Esophagus muscularis mucosa (tissue), 4 donors: ENCODE results near the gene PYGO1. TPM values are rescaled to one million over a fixed set of nuclear protein-coding genes. Genes with fewer than 3 reads are reported as not detected.

ENCODE experiments used
- DNase-seq: peaks from one replicate; pipeline ENCODE4 v3.0.0-alpha.2; 2017; ENCODE audit errors: extremely low spot score
- H3K27ac ChIP-seq, 4 donors: fragments of 200-600 bp; sonication (generic); replicated peaks in 1 of 4; 1 replicate in 3 of 4; 2 replicates in 1 of 4; pipeline ENCODE4 v1.5.1; 2016 to 2019; ENCODE audit warnings: mild to moderate bottlenecking in 1 of 4
- H3K27me3 ChIP-seq, 4 donors: fragments of 200-600 bp; sonication (generic); one replicate each; pipeline versions ENCODE4 v1.5.1 to v1.6.0; 2016 to 2019
- H3K36me3 ChIP-seq, 4 donors: fragments of 200-600 bp; sonication (generic); one replicate each; pipeline ENCODE4 v1.5.1; 2016 to 2019
- H3K4me1 ChIP-seq, 4 donors: fragments of 200-600 bp; sonication (generic); one replicate each; pipeline ENCODE4 v1.5.1; 2016 to 2019
- H3K4me3 ChIP-seq, 4 donors: fragments of 200-600 bp; sonication (generic); 1 replicate in 2 of 4; 2 replicates in 2 of 4; pipeline ENCODE4 v1.5.1; 2016 to 2019; ENCODE audit warnings: mild to moderate bottlenecking in 4 of 4, moderate library complexity in 1 of 4
- H3K9me3 ChIP-seq, 4 donors: fragments of 200-600 bp; sonication (generic); 1 replicate in 3 of 4; 2 replicates in 1 of 4; pipeline ENCODE4 v1.5.1; 2016 to 2019
- EP300 ChIP-seq: sonication (generic); formaldehyde crosslinking; IDR thresholded peaks from one replicate; pipeline ENCODE4 v1.6.1; 2017; ENCODE audit warnings: antibody characterized with exemption
- POLR2A ChIP-seq: fragments of 450-650 bp; IDR thresholded peaks from one replicate; pipeline ENCODE4 v1.6.1; 2017; ENCODE audit warnings: antibody characterized with exemption, moderate library complexity, mild to moderate bottlenecking, low read depth
- POLR2AphosphoS5 ChIP-seq, 2 donors: sonication (generic); formaldehyde crosslinking; IDR thresholded peaks; one replicate each; pipeline ENCODE4 v1.6.1; 2017; ENCODE audit warnings: antibody characterized with exemption in 2 of 2
- WGBS: methylation state at CpG from one replicate; pipeline ENCODE4 v1.1.5; 2018; 5-methylcytosine and 5-hydroxymethylcytosine counted together
- intact Hi-C: fragments of 100-400 bp; cut with DNase I; formaldehyde crosslinking; loops from one replicate; pipeline ENCODE4 v1.15.1; 2023
- total RNA-seq, 4 donors: library from RNA; depleted of rRNA; stranded (reverse); fragments of >200 nt; gene quantifications; one replicate each; pipeline versions ENCODE4 v1.1.0 to v1.2.1, GENCODE V29; 2016
- TF ChIP-seq, protein P1 (sequence below), 3 experiments: fragments of 200-600 bp in 2 of 3; fragments of 450-650 bp in 1 of 3; sonication (generic) in 2 of 3; IDR thresholded peaks; one replicate each; pipeline ENCODE4 v1.5.1; 2017 to 2019; ENCODE audit warnings: antibody characterized with exemption in 3 of 3, mild to moderate bottlenecking in 2 of 3, moderate library complexity in 1 of 3

Gene PYGO1
- total RNA-seq, 4 donors from 2014 or later, result 13.6 to 20.7 (median 16.7) TPM

DNA sequence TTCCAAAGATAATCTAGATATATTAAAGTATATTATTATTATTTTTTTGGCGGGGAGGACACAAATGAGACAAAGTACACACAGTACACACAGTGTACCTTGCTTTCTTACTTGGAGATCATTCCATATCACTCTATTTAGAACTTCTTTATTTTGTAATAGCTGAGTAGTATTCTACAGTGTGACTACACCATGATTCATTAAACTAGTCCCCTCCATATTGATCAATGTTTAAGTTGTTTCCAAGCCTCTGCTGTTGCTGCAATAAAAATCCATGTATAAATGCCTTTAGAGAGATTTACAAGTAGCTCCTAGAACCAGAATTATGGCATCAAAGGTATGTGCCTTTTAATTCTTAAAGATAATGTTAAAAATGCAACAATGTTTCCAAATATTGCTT, 38.8 kb downstream of the PYGO1 start:
- WGBS, result 92% methylated on average over 1 of the region's 1 CpG
- TF ChIP-seq EP300, result no peak
- TF ChIP-seq POLR2AphosphoS5 (IDR thresholded peaks at IDR 0.05), result no peak
- TF ChIP-seq, protein P1, sequence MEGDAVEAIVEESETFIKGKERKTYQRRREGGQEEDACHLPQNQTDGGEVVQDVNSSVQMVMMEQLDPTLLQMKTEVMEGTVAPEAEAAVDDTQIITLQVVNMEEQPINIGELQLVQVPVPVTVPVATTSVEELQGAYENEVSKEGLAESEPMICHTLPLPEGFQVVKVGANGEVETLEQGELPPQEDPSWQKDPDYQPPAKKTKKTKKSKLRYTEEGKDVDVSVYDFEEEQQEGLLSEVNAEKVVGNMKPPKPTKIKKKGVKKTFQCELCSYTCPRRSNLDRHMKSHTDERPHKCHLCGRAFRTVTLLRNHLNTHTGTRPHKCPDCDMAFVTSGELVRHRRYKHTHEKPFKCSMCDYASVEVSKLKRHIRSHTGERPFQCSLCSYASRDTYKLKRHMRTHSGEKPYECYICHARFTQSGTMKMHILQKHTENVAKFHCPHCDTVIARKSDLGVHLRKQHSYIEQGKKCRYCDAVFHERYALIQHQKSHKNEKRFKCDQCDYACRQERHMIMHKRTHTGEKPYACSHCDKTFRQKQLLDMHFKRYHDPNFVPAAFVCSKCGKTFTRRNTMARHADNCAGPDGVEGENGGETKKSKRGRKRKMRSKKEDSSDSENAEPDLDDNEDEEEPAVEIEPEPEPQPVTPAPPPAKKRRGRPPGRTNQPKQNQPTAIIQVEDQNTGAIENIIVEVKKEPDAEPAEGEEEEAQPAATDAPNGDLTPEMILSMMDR (IDR thresholded peaks at IDR 0.05), result no peak
- no peak for TF ChIP-seq POLR2A
- Histone ChIP-seq H3K4me3 (no peak overlapping the region), H3K27ac (no peak overlapping the region), H3K4me1 (peaks cover 0 to 5% (median 0%) of the 10 kb centered on the region in 4 donors), H3K9me3 (no peaks in the 10 kb centered on the region), H3K36me3 (peaks cover 0 to 13% (median 4%) of the 10 kb centered on the region in 4 donors), H3K27me3 (no peaks in the 10 kb centered on the region)
- DNase-seq, result no peak
- intact Hi-C loops, result no loop called here

DNA sequence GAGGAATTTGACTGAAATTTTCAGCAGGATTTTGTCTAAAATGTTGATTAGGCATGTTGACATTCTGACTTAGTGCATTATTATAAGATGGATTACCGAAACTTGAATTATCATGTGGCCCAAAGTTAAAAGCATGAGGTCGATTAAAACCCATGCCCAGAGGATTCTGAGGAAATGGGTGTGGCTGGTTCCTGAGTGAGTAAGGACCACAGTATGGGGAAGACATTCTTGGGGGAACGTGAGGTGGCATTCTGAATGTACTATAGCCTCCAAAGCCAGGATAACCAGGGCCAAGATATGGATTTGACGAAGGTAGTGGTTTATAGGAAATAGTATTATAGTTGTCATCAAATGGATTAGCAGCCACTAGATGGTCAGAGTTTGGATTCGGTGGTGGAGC, 41.4 kb downstream of the PYGO1 start:
- no peak overlapping the region for H3K4me3 ChIP-seq
- 77% methylated on average over 5 of the region's 5 CpGs for WGBS
- H3K27me3 ChIP-seq, result no peaks in the 10 kb centered on the region
- intact Hi-C loops, result no loop called here
- H3K36me3 ChIP-seq, result peaks cover 0 to 13% (median 4%) of the 10 kb centered on the region in 4 donors
- no peak for TF ChIP-seq EP300
- H3K27ac ChIP-seq, result no peak overlapping the region
- DNase-seq, result no peak
- H3K9me3 ChIP-seq, result no peaks in the 10 kb centered on the region
- H3K4me1 ChIP-seq, result no peaks in the 10 kb centered on the region

DNA sequence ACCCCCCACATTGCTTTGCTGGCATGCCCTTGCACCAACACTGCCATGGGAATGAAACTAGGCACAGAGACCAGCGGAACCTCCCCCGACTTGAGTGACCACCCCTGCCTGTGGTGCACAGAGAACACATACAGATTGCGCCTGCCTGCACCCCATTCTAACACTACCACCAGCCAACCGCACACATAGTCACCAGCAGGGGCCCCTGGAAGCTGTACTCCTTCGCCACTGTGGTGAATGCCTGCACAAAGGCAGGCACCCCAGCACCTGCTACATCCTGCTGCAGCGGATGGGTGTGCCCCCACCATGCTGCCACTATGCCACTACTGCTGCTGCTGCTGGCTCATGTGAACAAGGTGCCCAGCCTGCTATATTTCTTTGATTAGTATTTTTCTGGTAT, 52.7 kb downstream of the PYGO1 start:
- no peak for DNase-seq
- H3K27me3 ChIP-seq, result no peaks in the 10 kb centered on the region
- no peak overlapping the region for H3K4me3 ChIP-seq
- WGBS, result 75% methylated on average over 4 of the region's 6 CpGs
- TF ChIP-seq POLR2AphosphoS5 (IDR thresholded peaks at IDR 0.05) (no peak), POLR2A (no peak), EP300 (no peak)
- TF ChIP-seq, protein P1 (IDR thresholded peaks at IDR 0.05), result no peak
- H3K4me1 ChIP-seq, result no peaks in the 10 kb centered on the region
- H3K27ac ChIP-seq, result no peak overlapping the region
- no peaks in the 10 kb centered on the region for H3K9me3 ChIP-seq
- H3K36me3 ChIP-seq, result no peaks in the 10 kb centered on the region
- intact Hi-C loops, result no loop called here

DNA sequence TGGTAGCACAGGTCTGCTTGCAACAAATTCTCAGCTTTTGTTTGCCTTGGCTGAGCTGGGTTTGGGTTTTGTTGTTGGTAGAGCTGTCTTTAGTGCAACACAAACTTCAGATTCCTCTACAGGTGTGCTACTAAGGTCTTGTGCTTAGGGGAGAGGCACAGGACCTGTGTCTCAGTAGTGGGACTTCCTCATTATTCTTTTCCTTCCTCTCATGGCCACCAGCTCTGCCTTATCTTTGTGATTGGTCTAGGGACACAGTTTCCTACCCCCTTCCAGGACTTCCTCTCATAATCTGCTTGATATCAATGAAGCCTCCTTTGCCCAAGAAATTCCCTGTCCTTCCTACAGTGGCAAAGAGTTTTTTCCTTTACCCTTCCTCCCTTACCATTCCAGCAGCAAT, 55.2 kb downstream of the PYGO1 start:
- TF ChIP-seq, protein P1 (IDR thresholded peaks at IDR 0.05), result no peak
- no peak for TF ChIP-seq POLR2AphosphoS5 (IDR thresholded peaks at IDR 0.05)
- TF ChIP-seq EP300, result no peak
- TF ChIP-seq POLR2A, result no peak
- intact Hi-C loops, result no loop called here
- Histone ChIP-seq H3K27me3 (no peaks in the 10 kb centered on the region), H3K4me3 (no peak overlapping the region), H3K36me3 (no peaks in the 10 kb centered on the region), H3K4me1 (no peaks in the 10 kb centered on the region), H3K9me3 (no peaks in the 10 kb centered on the region), H3K27ac (no peak overlapping the region)
- DNase-seq, result no peak

DNA sequence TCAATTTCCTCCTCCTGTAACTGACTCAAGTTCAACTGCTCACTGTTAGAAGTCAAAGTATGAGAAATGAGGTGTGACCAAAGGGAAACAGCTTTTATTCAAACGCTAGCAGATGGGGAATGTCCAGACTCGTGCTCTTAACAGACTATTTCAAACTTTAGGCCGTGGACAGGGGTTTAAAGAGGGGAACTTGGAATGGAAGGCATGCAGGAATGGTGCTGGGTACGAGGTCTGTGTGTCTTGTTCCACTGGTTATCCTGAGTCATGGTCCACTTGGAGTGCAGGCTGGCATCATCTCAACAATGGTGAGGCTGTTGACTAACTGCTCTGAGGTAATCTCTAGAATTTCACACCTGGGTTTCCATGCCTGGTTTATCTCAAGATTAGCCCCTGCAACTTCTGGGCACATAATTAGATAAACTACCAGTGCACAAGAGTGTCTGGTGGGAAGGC, 57.3 kb downstream of the PYGO1 start:
- no peak for DNase-seq
- Histone ChIP-seq H3K4me3 (no peak overlapping the region), H3K36me3 (no peaks in the 10 kb centered on the region), H3K27ac (no peak overlapping the region), H3K9me3 (no peaks in the 10 kb centered on the region), H3K27me3 (no peaks in the 10 kb centered on the region), H3K4me1 (no peaks in the 10 kb centered on the region)
- TF ChIP-seq, protein P1 (IDR thresholded peaks at IDR 0.05), result no peak
- TF ChIP-seq EP300 (no peak), POLR2A (no peak), POLR2AphosphoS5 (IDR thresholded peaks at IDR 0.05) (no peak)
- intact Hi-C loops, result no loop called here
- WGBS, result 28% methylated on average over 4 of the region's 4 CpGs
